Osteoblast (primary cell): ENCODE results near the gene CTSG. TPM values are rescaled to one million over a fixed set of nuclear protein-coding genes. Genes with fewer than 3 reads are reported as not detected.
"Not testable (repeated sequence)": the region's sequence is repeated elsewhere in the genome, so short reads cannot be mapped to it uniquely, and the experiment has no call there.

Source experiments
- DNase-seq: peaks from one replicate; pipeline ENCODE4 v3.0.0; 2011; ENCODE audit warnings: low spot score, mixed read lengths; ENCODE audit not compliant: insufficient read length; ENCODE audit errors: missing footprints
- H2AFZ ChIP-seq: 2 replicates; pipeline ENCODE4 v1.6.0; 2011; ENCODE audit warnings: mild to moderate bottlenecking, low read length
- H3K27ac ChIP-seq: 2 replicates; pipeline ENCODE4 v1.5.1; 2011; ENCODE audit warnings: mild to moderate bottlenecking, low read depth, low read length, moderate library complexity
- H3K27me3 ChIP-seq: 2 replicates; pipeline ENCODE4 v1.6.0; 2012; ENCODE audit warnings: mild to moderate bottlenecking, control low read depth, inconsistent platforms, low read length, moderate library complexity; ENCODE audit not compliant: insufficient read depth
- H3K36me3 ChIP-seq: 2 replicates; pipeline ENCODE4 v1.5.1; 2011; ENCODE audit warnings: mild to moderate bottlenecking, low read length, control low read depth, moderate library complexity; ENCODE audit not compliant: insufficient read depth
- H3K4me1 ChIP-seq: 2 replicates; pipeline ENCODE4 v1.5.1; 2011; ENCODE audit warnings: mild to moderate bottlenecking, low read length, control low read depth, moderate library complexity; ENCODE audit not compliant: insufficient read depth
- H3K4me2 ChIP-seq: 2 replicates; pipeline ENCODE4 v1.6.0; 2011; ENCODE audit warnings: mild to moderate bottlenecking, low read length; ENCODE audit not compliant: insufficient read depth
- H3K4me3 ChIP-seq: fragments of 200-600 bp; sonication (generic); 3 replicates; pipeline ENCODE4 v1.5.1; 2012; ENCODE audit warnings: mild to moderate bottlenecking, low read length, inconsistent platforms; ENCODE audit not compliant: insufficient read depth
- H3K79me2 ChIP-seq: 2 replicates; pipeline ENCODE4 v1.6.0; 2012; ENCODE audit warnings: mild to moderate bottlenecking, low read length, control low read depth, inconsistent platforms; ENCODE audit not compliant: insufficient read depth
- H3K9me3 ChIP-seq: 2 replicates; pipeline ENCODE4 v1.5.1; 2011; ENCODE audit warnings: low read depth, low read length, control low read depth
- H4K20me1 ChIP-seq: 2 replicates; pipeline ENCODE4 v1.6.0; 2012; ENCODE audit warnings: mild to moderate bottlenecking, low read length, control low read depth; ENCODE audit not compliant: insufficient read depth
- total RNA-seq: library from RNA; depleted of rRNA; stranded (reverse); fragments of >200 nt; gene quantifications from 2 replicates; pipeline ENCODE4 v1.2.3, GENCODE V29; 2012
- TF ChIP-seq, protein P1 (sequence below): IDR thresholded peaks from 2 replicates; pipeline ENCODE4 v1.5.1; 2011; ENCODE audit warnings: mild to moderate bottlenecking, low read depth, low read length, moderate library complexity; ENCODE audit errors: extremely low read depth

CTSG gene
- total RNA-seq, 1 donor: not detected

GRCh38 chr14:24542346-24542936, 33.6 kb downstream of the CTSG start:
- H3K27me3 ChIP-seq: no peaks in the 10 kb centered on the region
- H4K20me1 ChIP-seq: no peaks in the 10 kb centered on the region
- no peak for DNase-seq
- H3K36me3 ChIP-seq: no peaks in the 10 kb centered on the region
- no peaks in the 10 kb centered on the region for H3K4me1 ChIP-seq
- TF ChIP-seq, protein P1, sequence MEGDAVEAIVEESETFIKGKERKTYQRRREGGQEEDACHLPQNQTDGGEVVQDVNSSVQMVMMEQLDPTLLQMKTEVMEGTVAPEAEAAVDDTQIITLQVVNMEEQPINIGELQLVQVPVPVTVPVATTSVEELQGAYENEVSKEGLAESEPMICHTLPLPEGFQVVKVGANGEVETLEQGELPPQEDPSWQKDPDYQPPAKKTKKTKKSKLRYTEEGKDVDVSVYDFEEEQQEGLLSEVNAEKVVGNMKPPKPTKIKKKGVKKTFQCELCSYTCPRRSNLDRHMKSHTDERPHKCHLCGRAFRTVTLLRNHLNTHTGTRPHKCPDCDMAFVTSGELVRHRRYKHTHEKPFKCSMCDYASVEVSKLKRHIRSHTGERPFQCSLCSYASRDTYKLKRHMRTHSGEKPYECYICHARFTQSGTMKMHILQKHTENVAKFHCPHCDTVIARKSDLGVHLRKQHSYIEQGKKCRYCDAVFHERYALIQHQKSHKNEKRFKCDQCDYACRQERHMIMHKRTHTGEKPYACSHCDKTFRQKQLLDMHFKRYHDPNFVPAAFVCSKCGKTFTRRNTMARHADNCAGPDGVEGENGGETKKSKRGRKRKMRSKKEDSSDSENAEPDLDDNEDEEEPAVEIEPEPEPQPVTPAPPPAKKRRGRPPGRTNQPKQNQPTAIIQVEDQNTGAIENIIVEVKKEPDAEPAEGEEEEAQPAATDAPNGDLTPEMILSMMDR: no peak
- H3K4me2 ChIP-seq: no peak overlapping the region
- H2AFZ ChIP-seq: no peak overlapping the region
- H3K27ac ChIP-seq: no peak overlapping the region
- no peaks in the 10 kb centered on the region for H3K9me3 ChIP-seq
- no peaks in the 10 kb centered on the region for H3K79me2 ChIP-seq
- no peak overlapping the region for H3K4me3 ChIP-seq

- Histone ChIP-seq H3K4me2 (no peak overlapping the region), H3K79me2 (no peaks in the 10 kb centered on the region), H3K27me3 (no peaks in the 10 kb centered on the region), H3K27ac (no peak overlapping the region), H3K36me3 (no peaks in the 10 kb centered on the region), H3K9me3 (no peaks in the 10 kb centered on the region), H2AFZ (no peak overlapping the region), H3K4me3 (no peak overlapping the region), H4K20me1 (no peaks in the 10 kb centered on the region), H3K4me1 (no peaks in the 10 kb centered on the region)
- DNase-seq: no peak
- TF ChIP-seq, protein P1: no peak
Measured at GRCh38 chr14:24535737-24536136, 40.3 kb downstream of the CTSG start.

GRCh38 chr14:24534286-24534685, 41.8 kb downstream of the CTSG start:
- no peak for DNase-seq
- Histone ChIP-seq H3K79me2 (no peaks in the 10 kb centered on the region), H3K4me3 (no peak overlapping the region), H4K20me1 (no peaks in the 10 kb centered on the region), H3K9me3 (no peaks in the 10 kb centered on the region), H3K4me2 (no peak overlapping the region), H3K4me1 (no peaks in the 10 kb centered on the region), H3K27me3 (no peaks in the 10 kb centered on the region), H3K27ac (no peak overlapping the region), H3K36me3 (no peaks in the 10 kb centered on the region), H2AFZ (no peak overlapping the region)
- TF ChIP-seq, protein P1: no peak

GRCh38 chr14:24525877-24526620, 50.0 kb downstream of the CTSG start:
- not testable (repeated sequence) for H3K79me2 ChIP-seq, H3K36me3 ChIP-seq, H3K4me2 ChIP-seq, DNase-seq, H3K27ac ChIP-seq, H3K4me3 ChIP-seq, H3K9me3 ChIP-seq, H3K27me3 ChIP-seq, H3K4me1 ChIP-seq, H2AFZ ChIP-seq, H4K20me1 ChIP-seq

Other genes with a start within 250 kb of the CTSG start
- gene ADCY4, start 241.2 kb downstream of the CTSG start, total RNA-seq: 17.7 and 18.8 TPM in 2 replicates
- 9.1 and 11.9 TPM in 2 replicates for gene RIPK3, start 236.3 kb downstream of the CTSG start, total RNA-seq
- 101 and 107 TPM in 2 replicates for gene NFATC4, start 208.1 kb downstream of the CTSG start, total RNA-seq
- 7.2 and 9.1 TPM in 2 replicates for gene NYNRIN, start 177.2 kb downstream of the CTSG start, total RNA-seq
- 3.5 and 4.0 TPM in 2 replicates for gene CBLN3, start 146.6 kb downstream of the CTSG start, total RNA-seq
- 58.6 and 62.5 TPM in 2 replicates for gene KHNYN, start 146.3 kb downstream of the CTSG start, total RNA-seq
- gene SDR39U1, start 133.5 kb downstream of the CTSG start, total RNA-seq: 11.6 and 13.0 TPM in 2 replicates
- not detected in 2 replicates for gene CMA1, start 68.0 kb downstream of the CTSG start, total RNA-seq
- not detected in 2 replicates for gene GZMH, start 33.4 kb upstream of the CTSG start, total RNA-seq
- gene GZMB, start 57.9 kb upstream of the CTSG start, total RNA-seq: not detected in 2 replicates